ENCODE measurements around the gene CCNB1IP1. TPM values are rescaled to one million over a fixed set of nuclear protein-coding genes. Genes with fewer than 3 reads are reported as not detected.
"Not testable (repeated sequence)": the region's sequence is repeated elsewhere in the genome, so short reads cannot be mapped to it uniquely, and the experiment has no call there.

CCNB1IP1 gene, protein sequence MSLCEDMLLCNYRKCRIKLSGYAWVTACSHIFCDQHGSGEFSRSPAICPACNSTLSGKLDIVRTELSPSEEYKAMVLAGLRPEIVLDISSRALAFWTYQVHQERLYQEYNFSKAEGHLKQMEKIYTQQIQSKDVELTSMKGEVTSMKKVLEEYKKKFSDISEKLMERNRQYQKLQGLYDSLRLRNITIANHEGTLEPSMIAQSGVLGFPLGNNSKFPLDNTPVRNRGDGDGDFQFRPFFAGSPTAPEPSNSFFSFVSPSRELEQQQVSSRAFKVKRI
- 10 to 100 TPM; 27.7 to 59.4 (median 40.7) TPM for polyA plus RNA-seq

DNA sequence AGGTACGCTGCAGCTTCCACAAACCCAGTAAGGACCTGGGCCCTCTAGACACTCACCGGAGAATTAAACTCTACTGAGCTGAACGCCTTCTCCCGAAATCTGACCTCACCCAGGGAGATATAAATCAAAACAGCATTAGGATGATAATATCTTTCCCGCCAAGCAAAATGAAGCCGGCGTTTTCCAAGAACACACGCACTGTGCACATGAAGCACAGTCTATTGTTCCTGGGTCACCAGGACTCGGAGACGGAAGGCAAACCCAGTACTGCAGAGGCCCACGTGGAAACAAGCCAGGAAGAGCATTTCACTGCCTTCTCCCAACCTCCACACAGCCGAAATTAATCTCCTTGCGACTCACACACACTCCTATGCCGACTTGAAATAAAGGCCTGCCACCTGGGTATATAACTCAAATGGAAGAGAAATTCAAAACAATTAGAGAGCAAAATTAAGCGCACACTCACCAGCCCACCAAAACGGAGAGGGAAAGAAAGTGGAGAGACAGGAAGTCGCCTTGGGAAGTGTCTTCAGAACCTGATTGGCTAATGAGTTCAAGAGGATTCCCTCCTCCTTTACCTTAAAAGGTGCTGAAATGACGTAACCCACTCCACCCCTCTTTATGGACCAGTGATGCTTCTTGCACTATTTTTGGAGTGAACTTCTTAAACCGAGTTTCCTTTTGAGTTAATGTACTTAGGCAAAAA lies at the start of gene CCNB1IP1:
TSS of gene CCNB1IP1 (minus strand) at position 492 of the 706 bp plus-strand sequence. CDS start 16,756 bp downstream, outside the sequence.
- WGBS, 3 donors = 0 to 1% (median 0%) methylated on average over 19 of the region's 19 CpGs
- peak within 1 kb of the TSS; percentile 51 for H3K27ac ChIP-seq (ENCODE audit: low read depth, low read length)

DNA sequence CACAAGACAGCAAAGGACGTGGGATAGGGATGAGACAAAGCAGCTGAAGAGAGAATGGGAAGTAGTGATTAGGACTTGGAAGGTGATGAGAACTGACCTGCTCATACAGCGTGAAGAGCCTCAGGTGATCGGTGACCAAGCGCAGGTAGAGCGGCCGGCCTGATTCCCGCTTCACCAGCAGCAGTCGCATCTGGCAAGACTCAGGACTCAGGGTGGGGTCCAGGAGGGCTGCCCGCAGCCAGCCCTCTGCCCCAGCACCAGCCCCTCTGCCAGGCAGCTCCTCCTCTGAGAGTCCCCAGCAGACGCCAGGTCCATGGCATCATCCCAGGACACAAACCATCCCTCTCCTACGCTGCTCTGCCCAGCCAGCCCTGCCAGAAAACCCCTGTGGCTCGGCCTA lies 49.4 kb upstream of the CCNB1IP1 start:
- no peak overlapping the region for H3K27ac ChIP-seq (ENCODE audit: low read depth, low read length)
- WGBS, 3 donors = 95 to 96% (median 96%) methylated on average over 12 of the region's 12 CpGs

DNA sequence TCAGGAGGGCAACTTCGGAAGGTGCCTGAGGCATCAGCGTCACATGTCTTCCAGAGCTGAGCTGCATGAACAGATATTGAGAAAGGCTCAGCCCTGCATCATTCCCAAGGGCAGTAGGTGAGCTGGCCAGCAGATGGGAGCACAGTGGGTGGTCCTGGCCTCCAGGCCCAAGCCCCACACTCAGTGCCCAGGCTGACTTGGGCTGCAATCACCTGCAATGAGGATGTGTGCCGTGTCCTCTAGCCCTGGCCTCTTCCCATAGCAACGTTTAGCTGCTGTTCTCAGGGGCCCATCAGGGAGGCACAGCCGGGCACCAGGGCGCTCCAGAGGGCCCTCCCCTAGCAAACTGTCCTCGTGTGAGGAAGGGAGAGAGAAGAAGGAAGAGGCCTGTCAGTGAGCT lies 48.3 kb upstream of the CCNB1IP1 start:
- WGBS, 3 donors = 76 to 87% (median 86%) methylated on average over 7 of the region's 7 CpGs
- H3K27ac ChIP-seq (ENCODE audit: low read depth, low read length) = no peak overlapping the region

DNA sequence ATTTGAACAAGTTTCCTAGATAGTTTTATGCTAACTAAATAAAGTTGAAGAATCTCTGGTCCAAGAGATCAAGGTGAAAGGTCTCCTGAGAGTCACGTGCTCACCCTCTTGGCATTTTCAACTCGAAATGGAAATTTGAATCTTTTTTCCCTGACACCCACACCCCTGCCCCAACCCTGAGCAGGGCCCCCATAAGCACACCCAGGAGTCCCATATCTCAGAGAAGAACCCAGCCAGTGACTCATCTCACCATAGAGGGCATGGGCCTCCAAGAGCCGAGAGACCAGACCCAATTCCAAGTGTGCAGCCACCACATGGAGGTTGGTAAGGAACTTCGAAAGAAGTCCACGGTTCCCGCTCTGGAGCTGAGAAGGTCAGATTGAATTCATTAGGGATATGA lies 47.6 kb upstream of the CCNB1IP1 start:
- H3K27ac ChIP-seq (ENCODE audit: low read depth, low read length) = no peak overlapping the region
- 84 to 94% (median 89%) methylated on average over 6 of the region's 6 CpGs for WGBS, 3 donors

DNA sequence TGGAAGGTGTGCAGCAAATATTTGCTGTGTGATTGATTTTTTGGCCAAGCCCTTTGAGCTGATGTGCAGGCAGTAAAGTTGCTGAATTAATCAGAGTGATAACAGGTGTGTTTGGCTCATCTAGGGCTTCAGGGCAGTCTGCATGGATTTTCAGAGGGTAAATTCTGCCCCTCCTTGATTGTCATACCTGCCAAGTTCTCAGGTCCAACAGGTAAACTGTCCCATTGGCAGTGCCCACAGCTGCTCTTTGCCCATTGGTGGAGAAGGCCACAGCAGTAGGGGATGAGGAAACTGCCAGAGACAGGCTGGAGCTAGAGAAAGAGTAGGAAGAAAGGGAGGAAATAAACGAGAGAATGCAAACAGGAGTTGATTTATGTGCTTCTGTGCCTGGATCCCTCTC lies 46.7 kb upstream of the CCNB1IP1 start:
- H3K27ac ChIP-seq (ENCODE audit: low read depth, low read length) = no peak overlapping the region
- WGBS, 3 donors = 30 to 36% (median 35%) methylated on average over 1 of the region's 1 CpG

DNA sequence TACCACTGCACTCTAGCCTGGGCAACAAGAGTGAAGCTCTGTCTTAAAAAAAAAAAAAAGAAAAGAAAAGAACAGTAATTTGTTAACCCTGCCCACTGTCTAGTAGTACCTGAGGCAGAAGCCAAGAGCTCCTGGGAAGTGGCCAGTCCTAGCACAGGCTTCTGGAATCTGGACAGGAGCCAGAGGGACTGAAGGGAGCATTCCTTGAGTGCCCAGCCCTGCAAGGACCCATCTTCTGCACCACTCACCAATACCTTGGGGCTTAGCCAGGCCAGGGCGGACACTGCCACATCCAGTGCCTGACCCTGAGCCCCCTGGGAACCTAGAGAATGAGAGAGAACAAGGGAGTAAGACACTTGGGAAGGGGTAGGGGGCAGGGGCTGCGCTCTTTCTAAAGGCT lies 44.1 kb upstream of the CCNB1IP1 start:
- WGBS, 3 donors = 94 to 98% (median 97%) methylated on average over 2 of the region's 2 CpGs
- no peak overlapping the region for H3K27ac ChIP-seq (ENCODE audit: low read depth, low read length)

DNA sequence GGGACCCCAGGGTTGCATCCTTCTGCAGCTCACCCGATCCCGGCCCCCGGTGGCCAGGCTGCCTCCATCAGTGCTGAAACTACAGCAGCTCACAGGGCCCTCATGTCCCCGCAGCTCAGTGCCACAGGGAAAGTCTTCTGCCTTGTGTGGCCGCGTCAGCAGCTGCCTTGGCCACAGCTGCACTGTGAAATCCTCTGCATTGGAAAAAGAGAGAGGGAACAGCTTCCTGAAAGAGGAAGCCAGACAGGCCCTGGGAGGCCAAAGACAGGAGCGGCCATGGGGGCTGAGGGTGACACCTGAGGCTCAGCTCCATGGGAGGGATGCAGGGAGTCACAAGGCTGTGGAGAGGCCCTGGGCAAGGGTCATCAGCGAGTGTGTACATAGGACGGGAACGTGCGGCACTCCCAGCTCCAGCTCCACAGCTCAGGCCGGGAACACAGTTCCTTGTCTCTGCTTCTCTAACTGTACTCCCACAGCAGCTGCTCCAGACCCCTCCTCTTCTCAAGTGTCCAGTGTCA lies 43.1 kb upstream of the CCNB1IP1 start:
- no peak overlapping the region for H3K27ac ChIP-seq (ENCODE audit: low read depth, low read length)
- 89 to 92% (median 91%) methylated on average over 12 of the region's 12 CpGs for WGBS, 3 donors

DNA sequence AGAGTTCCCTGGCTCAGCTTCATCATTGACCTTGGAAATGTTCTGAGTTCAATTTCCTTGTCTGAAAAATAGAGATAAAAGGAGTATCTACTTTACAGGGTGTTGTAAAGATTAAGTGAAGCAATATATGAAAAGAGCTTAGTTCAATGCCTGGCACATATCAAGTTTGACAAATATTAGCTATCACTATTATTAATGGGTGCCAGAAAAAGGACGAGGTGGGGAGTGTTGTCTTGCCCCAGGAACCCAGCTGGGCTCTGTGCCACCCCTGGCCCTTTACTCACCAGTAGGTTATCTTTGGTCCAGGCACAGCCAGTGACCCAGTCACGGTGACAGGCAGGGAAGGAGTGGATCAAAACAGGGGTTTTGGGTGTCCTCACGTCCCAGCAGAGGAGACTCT lies 42.4 kb upstream of the CCNB1IP1 start:
- no peak overlapping the region for H3K27ac ChIP-seq (ENCODE audit: low read depth, low read length)
- 55 to 85% (median 76%) methylated on average over 3 of the region's 3 CpGs for WGBS, 3 donors

DNA sequence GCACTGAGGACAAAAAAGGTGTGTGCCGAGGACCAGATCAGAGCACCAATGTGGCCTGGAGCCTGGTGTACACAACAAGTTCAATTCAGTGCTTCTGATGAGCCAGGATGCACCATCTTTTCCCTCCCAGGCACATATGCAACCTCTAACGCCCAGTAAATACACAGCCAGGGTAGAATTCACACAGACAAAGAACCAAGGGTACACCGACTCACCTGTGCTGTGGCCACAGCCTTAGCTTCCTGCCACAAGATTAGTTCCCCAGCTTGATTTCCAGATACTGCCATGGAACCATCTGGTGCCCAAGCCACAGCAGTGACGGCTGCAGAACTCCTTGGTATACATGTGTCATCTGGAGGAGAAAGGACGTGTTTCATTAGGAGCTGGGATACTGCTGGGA lies 39.7 kb upstream of the CCNB1IP1 start:
- 77 to 91% (median 86%) methylated on average over 5 of the region's 5 CpGs for WGBS, 3 donors
- no peak overlapping the region for H3K27ac ChIP-seq (ENCODE audit: low read depth, low read length)

DNA sequence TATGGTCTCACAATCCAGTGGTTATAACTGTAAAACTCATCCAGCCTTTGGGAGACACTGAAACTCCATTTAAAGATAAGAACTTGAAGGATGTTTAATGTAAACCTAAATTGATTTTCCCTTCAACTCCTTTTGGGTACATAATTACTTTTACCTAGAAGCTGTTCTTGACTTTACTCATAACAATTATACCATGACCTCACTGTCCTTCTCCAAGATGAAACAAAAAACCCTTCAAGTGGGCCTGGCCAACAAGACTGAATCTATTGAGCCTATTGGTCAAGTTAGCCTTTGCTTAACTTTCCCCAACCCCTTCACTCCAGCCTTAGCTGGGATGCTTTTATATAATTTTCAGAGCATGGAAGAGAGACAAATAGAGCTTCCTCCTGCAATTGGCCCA lies 32.8 kb upstream of the CCNB1IP1 start:
- H3K27ac ChIP-seq (ENCODE audit: low read depth, low read length) = no peak overlapping the region

DNA sequence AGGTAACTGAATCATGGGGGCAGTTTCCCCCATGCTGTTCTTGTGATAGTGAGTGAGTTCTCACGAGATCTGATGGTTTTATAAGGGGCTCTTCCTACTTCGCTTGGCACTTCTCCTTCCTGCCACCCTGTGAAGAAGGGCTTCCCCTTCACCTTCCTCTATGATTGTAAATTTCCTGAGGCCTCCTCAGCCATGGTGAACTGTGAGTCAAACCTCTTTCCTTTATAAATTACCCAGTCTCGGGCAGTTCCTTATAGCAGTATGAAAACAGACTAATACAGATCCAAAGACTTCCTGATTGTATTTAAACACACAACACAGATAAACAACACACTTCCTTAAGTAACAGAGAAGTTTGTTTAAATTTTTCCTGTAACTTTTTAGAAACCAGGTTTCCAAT lies 25.4 kb upstream of the CCNB1IP1 start:
- not testable (repeated sequence) for H3K27ac ChIP-seq (ENCODE audit: low read depth, low read length)
- WGBS, 3 donors = 33 to 74% (median 47%) methylated on average over 3 of the region's 3 CpGs

DNA sequence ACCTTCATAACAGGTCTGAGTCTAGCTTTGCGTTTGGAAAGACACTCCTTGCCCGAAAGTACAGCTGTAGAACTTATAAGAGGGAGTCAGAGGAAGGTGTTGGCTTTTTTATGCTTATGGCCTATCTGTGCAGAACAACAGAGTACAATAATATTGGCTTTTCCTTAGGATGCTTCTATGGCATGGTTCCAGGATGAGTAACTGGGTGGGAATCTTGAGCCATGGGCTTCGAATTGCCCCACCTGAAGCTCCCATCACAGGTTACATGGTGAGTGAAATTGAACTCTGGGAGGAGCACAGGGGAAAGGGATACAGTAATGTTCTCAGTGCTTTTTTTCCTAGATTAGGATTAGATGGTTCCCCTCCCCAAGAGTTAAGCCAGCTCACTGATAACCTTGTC lies 23.3 kb upstream of the CCNB1IP1 start:
- no peak overlapping the region for H3K27ac ChIP-seq (ENCODE audit: low read depth, low read length)
- WGBS, 3 donors = 88 to 94% (median 89%) methylated on average over 3 of the region's 3 CpGs

DNA sequence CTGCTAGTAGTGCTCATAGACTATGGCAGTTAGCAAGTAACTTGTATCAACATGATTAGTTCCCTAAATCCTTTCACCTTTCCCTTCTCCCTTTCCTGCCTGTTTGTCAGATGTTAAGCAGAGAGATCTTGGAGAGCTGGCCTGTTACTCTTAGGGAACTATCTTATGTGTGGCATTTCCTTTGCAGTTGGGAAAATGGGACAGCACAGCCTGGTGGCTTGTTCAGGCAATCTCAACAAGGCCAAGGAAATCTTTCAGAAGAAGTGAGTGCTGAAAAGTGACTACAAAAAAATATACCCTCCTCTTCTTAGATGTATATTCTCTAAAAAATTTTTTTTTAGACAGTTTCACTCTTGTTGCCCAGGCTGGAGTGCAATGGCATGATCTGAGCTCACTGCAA lies 17.8 kb upstream of the CCNB1IP1 start:
- H3K27ac ChIP-seq (ENCODE audit: low read depth, low read length) = no peak overlapping the region

DNA sequence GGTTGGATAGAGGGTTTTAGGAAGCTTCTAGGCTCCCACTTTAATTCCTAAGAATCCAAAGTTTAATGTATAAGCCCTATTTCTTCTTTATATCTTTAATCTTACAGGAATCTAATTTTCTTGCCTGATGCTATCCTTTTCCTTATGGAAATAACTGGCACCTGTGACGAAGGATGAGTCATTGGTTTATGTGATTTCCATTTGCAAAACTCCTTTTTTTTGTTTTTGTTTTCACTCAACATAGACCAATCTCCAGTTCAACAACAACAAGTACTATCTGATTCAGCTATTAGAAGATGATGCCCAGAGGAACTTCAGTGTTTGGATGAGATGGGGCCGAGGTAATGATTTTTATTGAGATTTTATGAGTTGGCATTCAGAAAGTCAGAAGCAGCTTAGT lies 17.2 kb upstream of the CCNB1IP1 start:
- no peak overlapping the region for H3K27ac ChIP-seq (ENCODE audit: low read depth, low read length)
- WGBS, 3 donors = 92 to 93% (median 92%) methylated on average over 2 of the region's 2 CpGs

DNA sequence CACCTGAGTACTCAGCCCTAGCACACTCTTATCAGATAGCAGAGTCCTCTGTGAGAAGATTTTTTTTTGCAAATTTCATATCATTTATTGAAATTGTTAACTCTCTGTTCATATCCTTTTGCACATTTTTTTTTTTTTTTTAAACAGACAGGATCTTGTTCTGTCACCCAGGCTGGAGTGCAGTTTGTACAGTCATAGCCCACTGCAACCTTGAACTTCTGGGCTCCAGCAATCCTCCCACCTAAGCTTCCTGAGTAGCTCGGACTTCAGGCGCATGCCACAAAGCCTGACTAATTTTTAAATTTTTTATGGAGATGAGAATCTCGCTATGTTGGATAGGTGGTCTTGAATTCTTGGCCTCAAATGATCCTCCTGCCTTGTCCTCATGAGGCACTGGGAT lies 14.7 kb upstream of the CCNB1IP1 start:
- H3K27ac ChIP-seq (ENCODE audit: low read depth, low read length) = no peak overlapping the region
- WGBS, 3 donors = 94 to 99% (median 97%) methylated on average over 3 of the region's 3 CpGs

DNA sequence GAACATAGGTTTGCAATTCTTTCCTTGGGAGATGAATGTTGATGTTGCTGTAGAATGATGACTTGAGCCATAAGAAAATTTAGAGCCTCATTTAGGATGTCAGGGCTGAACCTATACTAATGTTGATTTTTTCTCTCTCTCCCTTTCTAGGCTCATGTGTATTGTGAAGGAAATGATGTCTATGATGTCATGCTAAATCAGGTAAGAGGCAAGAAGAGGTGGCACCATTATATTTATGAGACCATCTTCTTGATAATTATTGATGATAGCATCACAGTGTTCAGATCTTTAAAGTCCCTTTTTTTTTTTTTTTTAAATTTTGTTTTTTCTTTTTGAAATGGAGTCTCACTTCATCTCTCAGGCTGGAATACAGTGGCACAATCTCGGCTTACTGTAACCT lies 13.6 kb upstream of the CCNB1IP1 start:
- 100% methylated on average over 1 of the region's 1 CpG for WGBS, 3 donors
- H3K27ac ChIP-seq (ENCODE audit: low read depth, low read length) = no peak overlapping the region

DNA sequence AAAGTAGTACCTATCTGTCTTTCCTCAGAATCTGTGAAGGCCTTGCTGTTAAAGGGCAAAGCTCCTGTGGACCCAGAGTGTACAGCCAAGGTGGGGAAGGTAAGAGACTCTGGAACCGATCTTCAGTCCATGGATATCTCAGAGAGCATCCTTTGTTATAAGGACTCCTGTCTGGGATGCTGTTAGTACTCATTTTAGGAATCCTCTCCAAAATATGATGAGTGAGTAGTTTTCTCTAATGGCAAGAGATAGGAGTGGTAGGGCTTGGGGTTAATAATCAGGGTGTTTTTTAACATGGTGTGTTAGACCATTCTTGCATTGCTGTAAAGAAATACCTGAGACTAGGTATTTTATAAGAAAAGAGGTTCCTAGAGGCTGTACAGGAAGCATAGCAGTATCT lies 12.3 kb upstream of the CCNB1IP1 start:
- 94 to 97% (median 96%) methylated on average over 1 of the region's 1 CpG for WGBS, 3 donors
- no peak overlapping the region for H3K27ac ChIP-seq (ENCODE audit: low read depth, low read length)

DNA sequence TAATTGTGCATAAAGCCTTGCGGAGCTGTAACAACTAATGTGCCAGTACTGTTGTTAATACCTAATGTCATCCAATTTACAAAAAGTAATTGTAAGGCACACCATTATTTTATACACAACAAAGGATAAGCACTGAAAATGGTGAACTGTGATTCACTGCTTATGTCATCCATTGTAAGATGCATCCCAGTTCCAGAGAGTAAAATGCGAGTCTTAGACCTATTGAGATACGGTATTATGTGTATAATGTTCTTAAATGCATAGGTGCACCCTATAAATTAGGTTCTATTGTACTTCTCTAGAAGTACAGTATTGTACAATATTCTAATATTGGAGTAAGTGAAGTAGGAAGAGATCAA lies 10.8 kb upstream of the CCNB1IP1 start:
- 0 to 3% (median 3%) methylated on average over 3 of the region's 3 CpGs for WGBS, 3 donors
- H3K27ac ChIP-seq (ENCODE audit: low read depth, low read length) = no peak overlapping the region

DNA sequence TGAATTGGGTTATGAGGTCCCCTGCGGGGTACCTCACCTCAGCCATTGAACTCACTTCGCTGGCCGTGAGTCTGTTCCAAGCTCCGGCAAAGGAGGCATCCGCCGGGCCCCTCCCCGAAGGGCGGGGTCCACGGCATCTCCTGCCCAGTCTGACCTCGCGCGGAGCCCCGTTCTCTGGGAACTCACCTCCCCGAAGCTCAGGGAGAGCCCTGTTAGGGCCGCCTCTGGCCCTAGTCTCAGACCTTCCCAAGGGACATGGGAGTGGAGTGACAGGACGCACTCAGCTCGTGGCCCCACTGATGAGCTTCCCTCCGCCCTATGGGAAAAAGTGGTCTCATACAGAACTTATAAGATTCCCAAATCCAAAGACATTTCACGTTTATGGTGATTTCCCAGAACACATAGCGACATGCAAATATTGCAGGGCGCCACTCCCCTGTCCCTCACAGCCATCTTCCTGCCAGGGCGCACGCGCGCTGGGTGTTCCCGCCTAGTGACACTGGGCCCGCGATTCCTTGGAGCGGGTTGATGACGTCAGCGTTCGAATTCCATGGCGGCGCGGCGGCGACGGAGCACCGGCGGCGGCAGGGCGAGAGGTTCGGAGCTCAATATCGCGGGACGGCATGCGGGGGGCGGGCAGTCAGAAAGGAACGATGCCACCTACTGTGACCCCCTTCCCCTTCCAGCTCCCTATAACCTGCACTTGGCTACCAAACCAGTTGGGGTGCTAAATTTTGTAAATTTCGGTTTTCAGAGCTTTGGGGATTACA lies 10.2 kb upstream of the CCNB1IP1 start, which contains the start of gene PARP2:
TSS of gene PARP2 (plus strand) at position 544 of the 770 bp plus-strand sequence. CDS start at position 551, 7 bp downstream.
- 0% methylated on average over 50 of the region's 50 CpGs for WGBS, 3 donors

More for the DNA sequence above, 10.2 kb upstream of the CCNB1IP1 start, which contains the start of gene PARP2:
- no peak within 1 kb of the TSS for H3K27ac ChIP-seq (ENCODE audit: low read depth, low read length)

Data from adipose tissue (tissue), 3 donors.